GM21515 (cell line): Measurements from ENCODE around the gene TOM1L1.
A peak's percentile ranks its signal among the peaks of the same experiment; 100 is the strongest.
"Not testable (repeated sequence)": the region's sequence is repeated elsewhere in the genome, so short reads cannot be mapped to it uniquely, and the experiment has no call there.

Experiments
- ATAC-seq: cut with Tn5 transposase; IDR thresholded peaks from one replicate; pipeline ENCODE4 v1.9.1; 2021; ENCODE audit not compliant: unreplicated experiment

Gene TOM1L1

GRCh38 chr17:54900457-54901229 lies at the start of gene TOM1L1:
Gene TOM1L1, plus strand, starts transcription at chr17:54900852. Its CDS starts 14 bp downstream, at chr17:54900866.
- ATAC-seq: no peak

- no peak for ATAC-seq
Measured at GRCh38 chr17:54859187-54859586, 41.5 kb upstream of the TOM1L1 start.

GRCh38 chr17:54860617-54861470 lies 39.8 kb upstream of the TOM1L1 start:
- no peak for ATAC-seq

GRCh38 chr17:54861471-54861983 lies 39.1 kb upstream of the TOM1L1 start:
- ATAC-seq: no peak

- no peak for ATAC-seq
Measured at GRCh38 chr17:54863176-54863575, 37.5 kb upstream of the TOM1L1 start.

GRCh38 chr17:54864070-54864469 lies 36.6 kb upstream of the TOM1L1 start:
- ATAC-seq: no peak

- ATAC-seq: no peak
Measured at GRCh38 chr17:54864636-54865356, 35.9 kb upstream of the TOM1L1 start.

- no peak for ATAC-seq
Measured at GRCh38 chr17:54867634-54868033, 33.0 kb upstream of the TOM1L1 start.

GRCh38 chr17:54870671-54871175 lies 29.9 kb upstream of the TOM1L1 start:
- no peak for ATAC-seq

- ATAC-seq: not testable (repeated sequence)
Measured at GRCh38 chr17:54875906-54876305, 24.7 kb upstream of the TOM1L1 start.

GRCh38 chr17:54876656-54877195 lies 23.9 kb upstream of the TOM1L1 start:
- no peak for ATAC-seq

- no peak for ATAC-seq
Measured at GRCh38 chr17:54881255-54881972, 19.2 kb upstream of the TOM1L1 start.

- ATAC-seq: no peak
Measured at GRCh38 chr17:54882371-54882770, 18.3 kb upstream of the TOM1L1 start.

- ATAC-seq: peak; percentile 72
Measured at GRCh38 chr17:54882950-54883349, 17.7 kb upstream of the TOM1L1 start.

GRCh38 chr17:54883939-54884338 lies 16.7 kb upstream of the TOM1L1 start:
- no peak for ATAC-seq

- ATAC-seq: no peak
Measured at GRCh38 chr17:54887787-54888186, 12.9 kb upstream of the TOM1L1 start.

- ATAC-seq: no peak
Measured at GRCh38 chr17:54888254-54888653, 12.4 kb upstream of the TOM1L1 start.

GRCh38 chr17:54888981-54889380 lies 11.7 kb upstream of the TOM1L1 start:
- no peak for ATAC-seq

- no peak for ATAC-seq
Measured at GRCh38 chr17:54891176-54891821, 9.4 kb upstream of the TOM1L1 start.

- ATAC-seq: no peak
Measured at GRCh38 chr17:54892360-54892759, 8.3 kb upstream of the TOM1L1 start.
